AG09319 (cell line): ENCODE results near the gene FBXL7.

Experiments used
- DNase-seq: peaks from one replicate; pipeline ENCODE4 v3.0.0-alpha.2; 2010; ENCODE audit warnings: low read depth; ENCODE audit errors: extremely low read depth
- CTCF ChIP-seq: IDR thresholded peaks from 2 replicates; pipeline ENCODE4 v1.5.1; 2011; ENCODE audit warnings: low read depth, mild to moderate bottlenecking, inconsistent platforms, low read length, moderate library complexity

Gene FBXL7

DNA sequence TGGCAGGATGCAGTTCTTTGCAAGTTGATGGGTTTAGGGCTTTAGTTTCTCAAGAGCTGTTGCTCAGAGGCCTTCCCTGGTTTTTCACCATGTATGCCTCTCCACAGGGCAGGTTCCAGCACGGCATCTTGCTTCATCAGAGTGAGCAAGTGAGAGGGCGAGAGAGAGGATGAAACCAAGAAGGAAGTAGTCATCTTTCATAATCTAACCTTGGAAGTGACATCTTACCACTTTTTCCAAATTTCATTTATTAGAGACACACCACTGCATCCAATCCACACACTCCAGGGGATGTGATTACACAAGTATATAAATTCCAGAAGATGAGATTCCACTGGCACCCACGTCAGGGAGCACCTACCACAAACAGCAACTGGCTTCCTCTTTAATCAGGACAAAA is 385.2 kb downstream of the FBXL7 start:
- no peak for DNase-seq
- TF ChIP-seq CTCF = no peak

DNA sequence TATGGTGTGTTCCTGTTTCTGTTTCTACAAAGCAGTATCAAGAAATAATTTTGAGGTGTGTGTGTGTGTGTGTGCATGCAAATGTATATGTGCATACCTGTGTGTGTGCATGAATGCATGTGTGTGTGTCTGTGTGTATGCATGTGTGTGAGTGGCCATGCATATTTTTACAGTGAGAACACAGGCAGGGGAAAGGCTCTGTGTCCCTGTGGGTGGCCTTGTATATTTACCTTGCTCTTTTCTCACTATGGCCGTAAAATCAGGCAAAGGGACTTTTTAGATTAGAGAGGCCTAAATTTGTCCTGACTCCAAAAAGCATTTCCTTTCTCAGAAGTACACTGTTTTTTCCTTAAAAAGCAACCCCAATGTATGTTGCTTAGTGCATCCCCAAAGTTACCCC is 386.2 kb downstream of the FBXL7 start:
- DNase-seq = no peak
- TF ChIP-seq CTCF = no peak

DNA sequence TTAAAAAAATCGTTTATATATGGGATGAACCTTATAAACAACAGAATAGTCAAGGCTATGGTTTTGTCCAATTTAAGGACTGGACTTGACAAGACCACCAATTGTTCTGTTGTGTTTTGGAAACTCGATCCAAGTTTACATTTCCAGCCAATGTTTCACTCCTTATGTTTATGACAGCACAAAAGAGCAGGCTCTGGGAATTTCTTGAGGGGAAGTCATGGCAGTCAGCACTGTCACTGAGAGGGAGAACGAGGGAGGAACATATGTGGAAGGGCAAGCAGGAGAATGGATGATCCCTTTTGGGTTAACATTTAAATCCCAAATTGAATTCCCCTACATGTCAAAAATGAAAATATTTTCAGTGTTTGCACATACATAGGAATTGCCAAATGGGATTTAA is 387.1 kb downstream of the FBXL7 start:
- no peak for TF ChIP-seq CTCF
- no peak for DNase-seq

GRCh38 chr5:15889001-15889400 is 389.0 kb downstream of the FBXL7 start:
- TF ChIP-seq CTCF = no peak
- no peak for DNase-seq

- DNase-seq = no peak
- TF ChIP-seq CTCF = no peak
Measured at GRCh38 chr5:15893866-15894265, 393.9 kb downstream of the FBXL7 start.

GRCh38 chr5:15897656-15898055 is 397.7 kb downstream of the FBXL7 start:
- no peak for TF ChIP-seq CTCF
- no peak for DNase-seq

- DNase-seq = no peak
- TF ChIP-seq CTCF = no peak
Measured at GRCh38 chr5:15898641-15899040, 398.7 kb downstream of the FBXL7 start.
